Activated naive CD4-positive, alpha-beta T cell treated with anti-CD3 and anti-CD28 coated beads, Interleukin-2, amount 10 ng/mL, durations not matched to agents 7 days and 5 days (primary cell): ENCODE data around the gene MYOZ3.
A peak's percentile ranks its signal among the peaks of the same experiment; 100 is the strongest.

ENCODE experiments used
- CTCF ChIA-PET: fragments of 350-600 bp; sonication (Branson Sonifier 250); formaldehyde crosslinking; loops from one replicate; lab custom pipeline; 2021; ENCODE audit warnings: antibody characterized with exemption; lab: Charles Lee
- DNase-seq: peaks from one replicate; pipeline ENCODE4 v3.0.0-alpha.2; 2020
- H3K27ac Mint-ChIP-seq: one replicate; pipeline ENCODE4 v1.8.0; 2021; ENCODE audit warnings: mild to moderate bottlenecking, moderate library complexity, mixed read lengths
- H3K27me3 Mint-ChIP-seq: one replicate; pipeline ENCODE4 v1.8.0; 2021; ENCODE audit warnings: mild to moderate bottlenecking, mixed read lengths
- H3K36me3 Mint-ChIP-seq: one replicate; pipeline ENCODE4 v1.8.0; 2021; ENCODE audit warnings: mixed read lengths
- H3K4me1 Mint-ChIP-seq: one replicate; pipeline ENCODE4 v1.8.0; 2021; ENCODE audit warnings: mixed read lengths
- H3K4me3 Mint-ChIP-seq: one replicate; pipeline ENCODE4 v1.8.0; 2021; ENCODE audit warnings: mild to moderate bottlenecking, moderate library complexity, mixed read lengths
- H3K9me3 Mint-ChIP-seq: one replicate; pipeline ENCODE4 v1.8.0; 2021; ENCODE audit warnings: mixed read lengths

MYOZ3 gene

GRCh38 chr5:150632305-150633160 is 28.5 kb upstream of the MYOZ3 start:
- CTCF ChIA-PET: interaction anchor here (0.7 kb wide), 1 partner anchor 10 kb away, joined by 3 read pairs; no protein-coding TSS in a partner anchor
- Mint-ChIP-seq H3K27me3 (peaks cover 26% of the 10 kb centered on the region), H3K4me1 (no peaks in the 10 kb centered on the region), H3K27ac (no peak overlapping the region), H3K9me3 (no peaks in the 10 kb centered on the region), H3K36me3 (no peaks in the 10 kb centered on the region), H3K4me3 (no peak overlapping the region)
- no peak for DNase-seq

- CTCF ChIA-PET: interaction anchor here (0.7 kb wide), 1 partner anchor 9 kb away, joined by 3 read pairs; no protein-coding TSS in a partner anchor
- no peak overlapping the region for H3K27ac Mint-ChIP-seq
- peaks cover 29% of the 10 kb centered on the region for H3K27me3 Mint-ChIP-seq
- H3K4me1 Mint-ChIP-seq: no peaks in the 10 kb centered on the region
- no peak for DNase-seq
- no peak overlapping the region for H3K4me3 Mint-ChIP-seq
- no peaks in the 10 kb centered on the region for H3K9me3 Mint-ChIP-seq
- no peaks in the 10 kb centered on the region for H3K36me3 Mint-ChIP-seq
Observed at GRCh38 chr5:150633429-150633828, 27.6 kb upstream of the MYOZ3 start.

DNA sequence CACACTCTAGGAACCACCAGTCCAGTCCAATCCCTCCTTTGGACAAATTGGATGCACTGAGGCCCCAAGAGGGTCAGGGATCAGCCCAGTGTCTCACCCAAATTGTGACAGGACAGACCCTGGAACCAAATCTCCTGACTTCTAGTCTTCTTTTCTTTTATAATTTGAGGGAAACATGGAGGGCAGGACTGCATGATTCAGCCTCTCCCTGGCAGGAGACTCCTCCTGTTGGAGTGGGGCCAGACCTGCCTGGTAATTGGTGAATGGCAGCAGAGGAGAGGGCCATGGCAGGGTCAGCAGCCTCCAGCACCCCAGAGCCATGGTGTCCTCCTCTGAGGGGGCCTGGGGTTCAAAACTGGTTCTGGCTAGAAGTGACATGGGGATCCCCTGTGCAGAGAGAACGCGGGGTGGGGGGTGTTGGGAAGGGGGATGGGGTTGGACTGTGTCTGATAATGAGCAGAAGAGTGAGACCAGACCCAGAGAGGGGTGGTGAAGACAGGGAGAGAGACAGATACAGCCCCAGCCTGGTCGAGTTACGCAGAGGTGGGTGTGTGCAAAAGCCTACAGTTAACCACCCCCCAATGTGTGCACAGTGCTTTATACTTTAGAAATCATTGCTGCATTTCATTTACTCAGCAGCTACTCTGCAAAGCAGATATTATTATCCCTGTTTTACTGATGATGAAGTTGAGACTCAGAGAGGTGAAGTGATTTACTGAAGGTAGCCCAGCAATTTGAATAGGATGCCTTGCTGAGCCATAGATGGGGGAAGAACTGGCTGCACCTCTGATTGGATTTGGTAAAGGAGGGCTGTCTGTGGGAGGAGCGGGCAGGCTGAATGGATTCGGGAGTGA is 24.4 kb upstream of the MYOZ3 start:
- no peak overlapping the region for H3K27ac Mint-ChIP-seq
- H3K4me3 Mint-ChIP-seq: no peak overlapping the region
- peaks cover 50% of the 10 kb centered on the region for H3K27me3 Mint-ChIP-seq
- H3K9me3 Mint-ChIP-seq: no peaks in the 10 kb centered on the region
- H3K4me1 Mint-ChIP-seq: no peaks in the 10 kb centered on the region
- CTCF ChIA-PET: no interaction called here
- DNase-seq: no peak
- no peaks in the 10 kb centered on the region for H3K36me3 Mint-ChIP-seq

DNA sequence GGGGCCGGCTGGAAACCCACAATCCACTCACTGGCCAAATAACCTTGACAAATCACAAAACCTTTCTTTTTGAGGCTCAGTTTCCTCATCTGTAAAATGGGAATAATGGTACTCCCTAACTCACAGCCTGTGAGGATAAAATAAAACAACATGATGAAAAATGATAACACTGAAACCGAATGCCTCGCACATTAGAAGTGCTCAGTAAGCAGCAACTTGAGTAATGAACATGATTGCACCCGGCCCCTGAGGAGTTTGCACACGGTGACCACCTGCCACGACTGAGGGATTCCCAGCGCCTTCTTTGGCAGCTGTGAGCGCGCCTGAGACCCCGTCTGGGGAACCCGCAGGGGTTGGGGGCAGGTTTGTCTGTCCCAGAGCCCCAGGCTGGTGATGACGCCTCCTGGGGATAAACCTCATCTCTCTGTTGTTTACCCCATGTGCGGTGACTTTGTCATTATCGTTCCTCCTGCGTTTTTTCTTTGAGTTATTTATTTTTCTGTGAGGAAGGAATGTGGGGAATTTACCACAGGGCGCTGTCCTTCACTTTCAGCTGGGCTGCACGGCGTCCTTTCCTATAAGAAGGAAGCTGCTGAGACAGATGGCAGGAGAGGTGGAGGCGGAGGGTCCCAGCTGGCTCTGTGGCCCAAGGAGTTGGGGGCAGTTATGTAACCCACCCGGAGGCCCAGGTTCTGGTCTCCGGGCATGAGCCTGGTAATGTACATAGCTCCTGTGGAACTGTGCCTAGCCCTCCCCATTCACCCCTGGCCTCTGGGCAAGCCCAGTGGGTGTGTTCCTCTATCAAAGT is 23.6 kb upstream of the MYOZ3 start:
- no peaks in the 10 kb centered on the region for H3K36me3 Mint-ChIP-seq
- H3K27ac Mint-ChIP-seq: no peak overlapping the region
- peaks cover 54% of the 10 kb centered on the region for H3K27me3 Mint-ChIP-seq
- H3K9me3 Mint-ChIP-seq: no peaks in the 10 kb centered on the region
- CTCF ChIA-PET: interaction anchor here (1.4 kb wide), 1 partner anchor 8 kb away, joined by 4 read pairs; no protein-coding TSS in a partner anchor
- H3K4me1 Mint-ChIP-seq: no peaks in the 10 kb centered on the region
- no peak for DNase-seq
- H3K4me3 Mint-ChIP-seq: no peak overlapping the region

GRCh38 chr5:150638053-150638444 is 23.0 kb upstream of the MYOZ3 start:
- H3K9me3 Mint-ChIP-seq: no peaks in the 10 kb centered on the region
- H3K36me3 Mint-ChIP-seq: no peaks in the 10 kb centered on the region
- H3K4me1 Mint-ChIP-seq: no peaks in the 10 kb centered on the region
- CTCF ChIA-PET: interaction anchor here (1.4 kb wide), 1 partner anchor 9 kb away, joined by 4 read pairs; no protein-coding TSS in a partner anchor
- no peak for DNase-seq
- H3K27ac Mint-ChIP-seq: no peak overlapping the region
- H3K4me3 Mint-ChIP-seq: no peak overlapping the region
- peaks cover 54% of the 10 kb centered on the region for H3K27me3 Mint-ChIP-seq

GRCh38 chr5:150638488-150639376 is 22.3 kb upstream of the MYOZ3 start:
- Mint-ChIP-seq H3K27ac (no peak overlapping the region), H3K9me3 (no peaks in the 10 kb centered on the region), H3K27me3 (peaks cover 54% of the 10 kb centered on the region), H3K4me1 (no peaks in the 10 kb centered on the region), H3K36me3 (no peaks in the 10 kb centered on the region), H3K4me3 (no peak overlapping the region)
- DNase-seq: no peak
- CTCF ChIA-PET: interaction anchor here (0.8 to 1.4 kb wide), 2 partner anchors 10 to 24 kb away, joined by 4 to 5 read pairs; no protein-coding TSS in a partner anchor

GRCh38 chr5:150639377-150639692 is 21.7 kb upstream of the MYOZ3 start:
- Mint-ChIP-seq H3K9me3 (no peaks in the 10 kb centered on the region), H3K4me1 (no peaks in the 10 kb centered on the region), H3K36me3 (no peaks in the 10 kb centered on the region), H3K27ac (no peak overlapping the region), H3K27me3 (peaks cover 57% of the 10 kb centered on the region), H3K4me3 (no peak overlapping the region)
- no peak for DNase-seq
- CTCF ChIA-PET: no interaction called here

DNA sequence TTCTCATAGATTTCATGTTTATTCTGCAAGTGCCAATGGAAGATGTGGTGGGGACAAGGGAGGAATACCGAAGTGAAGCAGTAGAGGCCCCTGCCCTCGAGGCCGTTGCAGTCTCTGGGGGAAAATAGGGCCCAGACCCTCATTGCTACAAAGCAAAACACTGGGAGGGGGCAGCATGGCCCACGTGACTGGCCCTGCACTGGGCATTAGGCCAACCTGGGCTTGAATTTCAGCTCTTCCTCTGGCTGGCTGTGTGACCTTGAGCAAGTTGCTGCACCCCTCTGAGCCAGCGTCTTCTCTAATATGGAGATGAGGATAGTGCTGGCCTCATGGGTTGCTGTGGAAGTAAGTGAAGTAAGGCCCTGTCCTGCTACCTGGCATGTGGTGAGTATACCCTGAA is 21.3 kb upstream of the MYOZ3 start:
- Mint-ChIP-seq H3K36me3 (no peaks in the 10 kb centered on the region), H3K27ac (no peak overlapping the region), H3K27me3 (peaks cover 60% of the 10 kb centered on the region), H3K4me1 (no peaks in the 10 kb centered on the region), H3K4me3 (no peak overlapping the region), H3K9me3 (no peaks in the 10 kb centered on the region)
- no peak for DNase-seq
- CTCF ChIA-PET: no interaction called here

- no peak for DNase-seq
- Mint-ChIP-seq H3K9me3 (no peaks in the 10 kb centered on the region), H3K4me3 (no peak within 1 kb of the TSS), H3K4me1 (no peaks in the 10 kb centered on the region), H3K36me3 (no peaks in the 10 kb centered on the region), H3K27ac (peak within 1 kb of the TSS; percentile 43), H3K27me3 (peaks cover 64% of the 10 kb centered on the region)
- CTCF ChIA-PET: no interaction called here
Observed at GRCh38 chr5:150640311-150641005, 20.6 kb upstream of the MYOZ3 start, which contains the start of gene SYNPO. Gene SYNPO, plus strand, starts transcription at chr5:150640660. Its CDS starts 7,616 bp downstream, at chr5:150648276.

DNA sequence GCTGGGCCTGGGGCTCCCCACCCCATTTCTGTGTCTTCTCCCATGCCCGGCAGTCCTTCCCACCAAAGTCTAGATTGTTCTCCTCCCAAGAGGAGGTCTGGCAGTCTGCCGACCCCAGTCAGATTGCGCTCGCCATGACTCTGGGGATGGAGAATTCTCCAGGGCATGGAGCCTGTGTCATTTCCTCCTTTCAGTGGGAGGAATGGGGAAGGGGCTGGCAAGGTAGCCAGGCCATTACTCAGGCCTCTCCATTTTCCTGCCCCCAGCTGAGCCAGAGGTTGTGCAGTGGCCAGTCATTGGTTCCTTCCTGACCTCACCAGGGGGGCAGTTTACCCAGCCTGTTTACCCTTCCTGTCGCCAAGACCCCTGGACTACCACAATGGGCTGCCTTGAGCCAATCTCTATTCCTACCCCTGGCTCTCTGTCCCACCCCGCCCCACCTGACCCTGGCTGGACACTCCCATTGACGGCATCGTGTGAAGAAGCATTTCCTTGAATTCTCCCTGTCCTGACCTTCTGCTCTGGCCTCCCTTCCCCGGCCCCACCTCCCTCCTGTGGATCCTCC is 20.0 kb upstream of the MYOZ3 start:
- DNase-seq: no peak
- CTCF ChIA-PET: no interaction called here
- no peak overlapping the region for H3K4me3 Mint-ChIP-seq
- H3K36me3 Mint-ChIP-seq: no peaks in the 10 kb centered on the region
- no peak overlapping the region for H3K27ac Mint-ChIP-seq
- H3K4me1 Mint-ChIP-seq: no peaks in the 10 kb centered on the region
- peaks cover 64% of the 10 kb centered on the region for H3K27me3 Mint-ChIP-seq
- no peaks in the 10 kb centered on the region for H3K9me3 Mint-ChIP-seq

DNA sequence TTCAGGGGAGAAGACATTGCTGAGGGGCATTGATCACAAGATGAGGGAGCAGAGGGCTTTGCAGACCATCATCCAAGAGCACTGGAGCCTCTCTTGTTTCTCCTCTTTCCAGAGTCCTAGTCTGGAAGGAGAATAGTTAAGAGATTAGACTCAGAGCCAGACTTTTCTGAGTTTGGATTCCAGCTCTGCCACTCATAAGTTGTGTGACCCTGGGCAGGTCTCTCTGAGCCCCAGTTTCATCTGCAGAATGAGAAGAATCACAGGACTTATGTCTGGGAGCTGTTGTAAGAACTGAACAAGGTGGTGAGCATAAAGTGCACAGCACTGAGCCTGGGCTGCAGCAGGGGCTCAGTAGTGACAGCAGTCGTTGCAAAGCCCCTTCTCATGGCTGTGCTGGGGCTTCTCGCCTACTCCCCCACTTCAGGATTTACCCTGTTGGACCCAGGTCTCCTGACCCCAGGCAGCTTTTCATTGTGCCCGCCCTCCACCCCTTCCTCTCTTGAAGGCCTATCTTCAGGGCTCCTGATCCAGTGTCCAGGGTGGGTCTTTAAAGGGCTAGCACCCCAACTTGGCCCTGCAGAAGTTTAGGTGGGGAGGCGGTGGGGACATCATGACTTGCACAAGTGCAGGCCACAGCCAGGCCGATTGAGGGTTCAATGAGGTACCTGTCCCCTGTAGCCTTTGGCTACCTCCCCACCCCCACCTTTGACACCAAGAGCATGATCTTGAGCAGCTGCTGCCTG is 19.1 kb upstream of the MYOZ3 start:
- DNase-seq: no peak
- H3K27me3 Mint-ChIP-seq: peaks cover 56% of the 10 kb centered on the region
- no peaks in the 10 kb centered on the region for H3K36me3 Mint-ChIP-seq
- no peaks in the 10 kb centered on the region for H3K9me3 Mint-ChIP-seq
- no peak overlapping the region for H3K27ac Mint-ChIP-seq
- CTCF ChIA-PET: interaction anchor here (1.6 kb wide), 1 partner anchor 9 kb away, joined by 3 read pairs; no protein-coding TSS in a partner anchor
- no peak overlapping the region for H3K4me3 Mint-ChIP-seq
- H3K4me1 Mint-ChIP-seq: no peaks in the 10 kb centered on the region

GRCh38 chr5:150642567-150642927 is 18.5 kb upstream of the MYOZ3 start:
- DNase-seq: no peak
- Mint-ChIP-seq H3K9me3 (no peaks in the 10 kb centered on the region), H3K27me3 (peaks cover 50% of the 10 kb centered on the region), H3K4me1 (no peaks in the 10 kb centered on the region), H3K36me3 (no peaks in the 10 kb centered on the region), H3K27ac (no peak overlapping the region), H3K4me3 (no peak overlapping the region)
- CTCF ChIA-PET: interaction anchor here (1.6 kb wide), 1 partner anchor 9 kb away, joined by 3 read pairs; no protein-coding TSS in a partner anchor
